Effector CD4-positive, alpha-beta T cell (primary cell): ENCODE results near the gene USP28.

Source experiments
- DNase-seq: peaks from one replicate; pipeline ENCODE4 v3.0.0-alpha.2; 2020

Gene USP28

GRCh38 chr11:113876074-113876797 is 864 bp upstream of the USP28 start:
- no peak for DNase-seq

DNA sequence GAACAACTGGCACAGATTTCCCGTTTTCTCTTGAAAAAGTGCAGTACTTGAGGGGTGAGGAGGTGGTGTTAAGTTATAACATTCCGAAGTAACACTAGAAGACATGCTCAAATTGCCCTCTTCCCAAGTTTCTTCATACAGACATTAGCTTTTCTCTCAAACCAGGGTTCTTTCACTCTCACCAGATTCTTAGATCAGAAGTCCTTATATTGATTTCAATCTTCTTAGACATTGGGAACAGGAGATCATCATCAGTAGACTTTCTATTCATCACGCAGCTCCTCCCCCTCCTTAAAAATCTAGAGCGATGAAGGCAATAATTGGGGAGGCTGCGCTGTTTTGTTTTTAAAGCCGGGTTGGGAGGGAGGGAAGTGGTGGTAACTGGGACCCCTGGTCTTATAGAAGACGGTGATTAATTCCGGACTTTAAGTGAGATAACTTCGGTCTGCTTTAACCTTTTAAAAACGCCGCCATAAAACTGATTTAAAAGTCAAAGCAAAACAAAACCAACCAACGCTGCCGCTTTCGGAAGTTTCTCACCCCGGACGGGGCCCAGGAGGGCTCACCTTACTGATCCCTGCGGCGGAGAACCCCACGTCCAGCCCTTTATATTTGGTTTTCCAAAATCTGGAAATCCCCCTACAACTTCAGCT is 665 bp downstream of the USP28 start:
- no peak for DNase-seq

DNA sequence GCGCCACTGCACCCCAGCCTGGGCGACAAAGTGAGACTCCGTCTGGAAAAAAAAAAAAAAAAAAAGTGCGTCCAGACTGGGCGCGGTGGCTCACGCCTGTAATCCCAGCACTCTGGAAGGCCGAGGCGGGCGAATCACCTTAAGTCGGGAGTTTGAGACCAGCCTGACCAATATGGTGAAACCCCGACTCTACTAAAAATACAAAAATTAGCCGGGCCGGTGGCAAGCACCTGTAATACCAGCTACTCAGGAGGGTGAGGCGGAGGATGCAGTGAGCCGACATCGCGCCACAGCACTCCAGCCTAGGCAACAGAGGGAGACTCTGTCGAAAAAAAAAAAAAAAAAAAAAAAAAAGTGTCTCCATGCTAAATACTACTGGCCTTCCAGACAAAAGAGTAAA is 1.3 kb downstream of the USP28 start:
- no peak for DNase-seq

GRCh38 chr11:113873236-113873626 is 2.1 kb downstream of the USP28 start:
- no peak for DNase-seq

DNA sequence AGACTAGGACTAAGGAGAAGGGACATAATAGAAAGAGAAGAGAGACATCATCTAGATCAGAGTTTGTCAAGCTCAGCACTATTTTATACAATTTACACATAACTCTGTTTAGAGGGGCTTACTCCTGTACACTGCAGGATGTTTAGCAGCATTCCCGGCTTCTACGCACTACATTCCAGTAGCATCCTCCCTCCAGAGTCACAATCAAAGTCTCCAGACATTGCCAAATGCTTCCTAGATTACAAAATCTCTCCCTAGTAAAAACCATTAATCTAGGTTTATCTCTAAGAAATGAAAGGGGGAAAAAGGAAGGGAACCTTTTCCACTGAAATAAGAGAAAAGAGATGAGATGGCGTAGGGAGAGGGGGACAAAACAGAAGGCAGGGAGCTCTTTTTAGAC is 4.0 kb downstream of the USP28 start:
- no peak for DNase-seq

DNA sequence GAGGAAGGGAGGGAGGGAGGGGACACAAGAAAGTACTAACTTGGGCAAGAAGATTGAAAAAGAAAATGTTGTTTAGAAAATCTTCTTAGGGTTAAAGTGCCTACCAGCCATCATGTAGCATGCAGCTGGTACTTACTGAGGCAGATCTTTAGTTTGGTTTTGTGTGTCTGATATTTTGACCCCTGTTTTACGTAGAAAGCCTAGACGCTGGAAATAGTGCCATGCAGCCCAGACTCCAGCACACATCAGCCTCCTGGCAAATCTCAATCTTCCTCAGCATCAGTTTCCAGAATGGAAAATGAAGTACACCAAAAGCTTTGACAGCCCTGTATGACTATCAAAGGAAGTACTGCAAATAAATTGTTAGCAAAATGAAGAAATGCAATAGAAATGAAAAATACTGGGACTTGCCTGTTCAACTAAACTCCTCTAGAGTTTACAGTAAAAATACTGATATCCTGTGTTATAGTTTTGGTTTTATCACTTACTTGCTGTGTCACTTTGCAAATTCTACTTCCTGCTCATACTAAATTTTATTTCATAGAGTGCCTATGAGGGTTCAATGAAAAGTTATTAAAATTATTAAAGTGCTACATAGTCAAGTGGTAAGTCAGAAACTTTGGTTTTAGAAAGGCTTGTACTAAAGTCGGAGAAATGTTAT is 7.4 kb downstream of the USP28 start:
- no peak for DNase-seq

DNA sequence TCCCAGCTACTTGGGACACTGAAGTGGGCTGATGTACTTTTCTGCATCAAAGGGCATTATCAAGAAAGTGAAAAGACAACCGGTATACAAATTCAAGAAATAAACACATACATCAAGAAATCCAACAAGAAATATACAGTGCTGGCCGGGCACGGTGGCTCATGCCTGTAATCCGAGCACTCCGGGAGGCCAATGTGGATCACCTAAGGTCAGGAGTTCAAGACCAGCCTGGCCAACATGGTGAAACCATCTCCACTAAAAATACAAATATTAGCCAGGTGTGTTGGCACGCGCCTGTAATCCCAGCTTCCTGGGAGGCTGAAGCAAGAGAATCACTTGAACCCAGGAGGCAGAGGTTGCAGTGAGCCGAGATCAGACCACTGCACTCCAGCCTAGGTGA is 9.5 kb downstream of the USP28 start:
- DNase-seq: no peak

- no peak for DNase-seq
Measured at GRCh38 chr11:113864410-113864809, 11.0 kb downstream of the USP28 start.

- no peak for DNase-seq
Measured at GRCh38 chr11:113862435-113862834, 12.9 kb downstream of the USP28 start.

DNA sequence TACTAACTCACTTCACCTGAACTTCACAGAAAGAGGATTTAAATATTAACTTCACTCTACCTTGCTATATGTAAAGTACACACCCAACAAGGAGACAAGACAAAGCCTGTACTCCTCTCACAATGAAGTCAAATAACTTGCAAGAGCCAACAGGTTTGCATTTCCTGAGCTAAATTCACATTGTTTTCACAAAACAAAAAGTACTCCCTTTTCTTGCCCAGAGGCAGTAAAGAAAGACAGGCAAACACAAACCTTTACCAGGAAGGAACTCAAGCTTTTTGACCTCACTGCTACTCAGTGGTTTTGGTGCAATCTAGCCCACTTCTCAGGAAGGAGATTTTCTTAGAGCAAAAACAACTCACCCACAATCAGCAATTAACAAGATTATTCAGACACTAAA is 15.7 kb downstream of the USP28 start:
- DNase-seq: no peak

GRCh38 chr11:113856966-113857759 is 18.2 kb downstream of the USP28 start:
- DNase-seq: no peak

GRCh38 chr11:113855803-113856202 is 19.6 kb downstream of the USP28 start:
- no peak for DNase-seq

GRCh38 chr11:113850188-113850587 is 25.2 kb downstream of the USP28 start:
- DNase-seq: no peak

DNA sequence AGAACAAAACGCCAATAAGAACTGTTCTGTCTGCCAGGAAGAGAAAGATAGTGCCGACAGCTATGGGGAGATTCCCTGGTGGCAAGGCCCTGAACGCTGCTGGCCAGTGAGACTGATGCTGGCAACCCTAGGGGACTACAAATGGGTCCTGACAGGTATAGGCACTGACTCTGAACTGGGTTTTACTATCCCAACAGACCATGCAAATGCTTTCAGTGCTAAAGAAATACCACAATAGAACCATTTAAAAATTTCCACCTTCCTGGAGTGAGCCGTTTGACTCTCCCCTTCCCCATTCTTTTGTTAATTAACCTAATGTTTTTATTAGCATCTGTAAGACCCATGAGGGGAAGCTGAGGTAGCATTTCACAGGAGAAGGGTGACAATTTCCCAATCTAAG is 25.7 kb downstream of the USP28 start:
- DNase-seq: no peak

GRCh38 chr11:113847580-113847979 is 27.8 kb downstream of the USP28 start:
- no peak for DNase-seq

- DNase-seq: no peak
Measured at GRCh38 chr11:113847111-113847510, 28.3 kb downstream of the USP28 start.

DNA sequence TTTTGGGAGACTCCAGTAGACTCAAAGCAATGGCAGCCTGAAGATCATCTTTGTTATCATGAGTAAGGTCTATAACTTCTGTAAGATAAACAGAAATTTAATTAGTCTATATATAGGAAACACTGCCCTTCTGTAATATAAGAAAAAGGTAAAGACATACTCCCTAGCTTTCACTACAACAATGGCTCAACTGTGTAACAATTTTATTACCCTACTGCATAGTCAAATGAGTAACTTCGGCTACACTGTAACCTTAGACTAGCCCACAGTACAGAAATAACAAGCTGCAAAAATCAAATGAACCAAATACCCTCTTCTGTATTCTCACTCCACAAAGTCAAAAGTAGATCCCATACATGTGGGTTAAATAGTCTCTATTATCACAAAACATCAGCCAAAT is 33.7 kb downstream of the USP28 start:
- DNase-seq: no peak

- no peak for DNase-seq
Measured at GRCh38 chr11:113840932-113841664, 34.3 kb downstream of the USP28 start.

GRCh38 chr11:113839842-113840241 is 35.5 kb downstream of the USP28 start:
- no peak for DNase-seq

DNA sequence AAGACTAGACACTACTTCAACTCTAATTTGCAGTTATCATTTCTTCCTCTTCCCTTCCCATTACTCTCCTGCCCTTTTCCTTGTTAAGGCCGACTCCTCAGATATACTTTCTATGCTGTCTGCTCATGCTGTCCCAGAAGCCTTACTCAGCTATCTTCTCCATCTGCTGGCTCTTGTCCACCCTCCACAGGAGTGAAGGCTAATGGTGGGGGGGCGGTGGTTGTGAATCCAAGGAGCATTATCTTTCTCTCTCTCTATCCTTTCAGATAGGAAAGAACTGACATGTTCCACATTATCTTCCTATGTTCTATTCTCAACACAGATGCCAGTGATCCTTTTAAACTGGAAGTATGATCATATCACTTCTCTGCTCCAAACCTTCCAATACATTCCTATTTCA is 37.4 kb downstream of the USP28 start:
- DNase-seq: no peak

DNA sequence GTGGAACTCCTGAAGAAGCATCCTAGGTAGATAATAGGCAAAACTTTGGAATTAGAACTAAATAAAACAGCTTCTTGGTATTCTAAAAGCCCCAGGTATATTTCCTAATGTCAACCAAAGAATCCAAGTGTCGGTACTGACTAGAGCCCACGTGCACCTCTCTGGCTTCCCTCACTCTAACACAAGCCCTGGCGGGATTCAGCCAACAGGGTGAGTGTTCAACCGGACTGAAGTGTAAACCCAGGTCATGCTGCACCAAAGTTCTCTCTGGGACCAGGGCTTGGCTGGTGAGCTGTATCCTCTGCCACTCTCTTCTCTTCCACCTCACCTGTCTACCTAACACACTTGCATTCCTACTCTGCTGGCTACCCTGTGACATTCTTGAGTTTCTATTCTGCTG is 40.1 kb downstream of the USP28 start:
- no peak for DNase-seq

DNA sequence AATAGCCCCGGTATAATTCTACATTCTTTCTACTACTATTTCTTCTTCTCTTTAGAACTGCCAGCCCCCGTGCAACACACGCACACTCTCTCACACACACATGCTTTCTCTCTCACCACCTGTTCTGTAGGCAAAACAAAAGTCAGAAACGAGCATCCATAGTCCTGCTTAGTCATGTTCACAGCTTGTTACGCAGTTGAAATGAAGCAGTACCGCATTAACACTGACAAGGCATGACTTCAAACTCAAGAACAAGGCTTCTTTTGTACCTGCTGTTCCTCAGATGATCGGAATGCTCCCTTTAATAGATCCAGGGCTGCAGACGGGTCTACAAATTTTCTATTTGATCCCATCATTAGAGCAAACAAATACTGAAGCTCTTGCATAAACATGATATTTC is 42.2 kb downstream of the USP28 start:
- no peak for DNase-seq

GRCh38 chr11:113831314-113831713 is 44.1 kb downstream of the USP28 start:
- DNase-seq: no peak
